Measurements from ENCODE around the gene RAG1. TPM values are rescaled to one million over a fixed set of nuclear protein-coding genes. Genes with fewer than 3 reads are reported as not detected.
A peak's percentile ranks its signal among the peaks of the same experiment; 100 is the strongest.

RAG1 gene
- polyA plus RNA-seq, 1 donor from 2014 or later, result 0.16 TPM

- Histone ChIP-seq H3K4me2 (ENCODE audit: low read length) (no peak overlapping the region), H3K27me3 (ENCODE audit: insufficient read depth, low read depth, low read length) (no peaks in the 10 kb centered on the region), H2AFZ (ENCODE audit: low read depth, low read length) (no peak overlapping the region), H3K9me2 (ENCODE audit: insufficient read depth, low read length) (no peaks in the 10 kb centered on the region), H3K79me2 (replicated peaks; ENCODE audit: insufficient read depth, low read length) (no peaks in the 10 kb centered on the region), H3K36me3 (ENCODE audit: insufficient read depth, low read length) (no peaks in the 10 kb centered on the region), H3K4me3 (ENCODE audit: low read length) (no peak overlapping the region), H3K9me3 (ENCODE audit: low read length) (no peaks in the 10 kb centered on the region), H3K9ac (ENCODE audit: low read length) (no peak overlapping the region), H3F3A (ENCODE audit: insufficient read depth, low read length, poor library complexity, severe bottlenecking) (no peaks in the 10 kb centered on the region), H4K20me1 (ENCODE audit: insufficient read depth) (no peaks in the 10 kb centered on the region), H3K27ac (ENCODE audit: low read length) (no peak overlapping the region)
- TF ChIP-seq EP300 (conservative IDR thresholded peaks at IDR 0.05; ENCODE audit: poor library complexity, severe bottlenecking), result no peak
- no peak for TF ChIP-seq SMC3 (conservative IDR thresholded peaks at IDR 0.05; ENCODE audit: poor library complexity)
- no peak for TF ChIP-seq POLR2AphosphoS5 (IDR thresholded peaks at IDR 0.05)
- no peak for TF ChIP-seq CTCF (IDR thresholded peaks at IDR 0.05; ENCODE audit: poor library complexity, severe bottlenecking)
Measured at GRCh38 chr11:36620246-36620645, 52.4 kb downstream of the RAG1 start.

DNA sequence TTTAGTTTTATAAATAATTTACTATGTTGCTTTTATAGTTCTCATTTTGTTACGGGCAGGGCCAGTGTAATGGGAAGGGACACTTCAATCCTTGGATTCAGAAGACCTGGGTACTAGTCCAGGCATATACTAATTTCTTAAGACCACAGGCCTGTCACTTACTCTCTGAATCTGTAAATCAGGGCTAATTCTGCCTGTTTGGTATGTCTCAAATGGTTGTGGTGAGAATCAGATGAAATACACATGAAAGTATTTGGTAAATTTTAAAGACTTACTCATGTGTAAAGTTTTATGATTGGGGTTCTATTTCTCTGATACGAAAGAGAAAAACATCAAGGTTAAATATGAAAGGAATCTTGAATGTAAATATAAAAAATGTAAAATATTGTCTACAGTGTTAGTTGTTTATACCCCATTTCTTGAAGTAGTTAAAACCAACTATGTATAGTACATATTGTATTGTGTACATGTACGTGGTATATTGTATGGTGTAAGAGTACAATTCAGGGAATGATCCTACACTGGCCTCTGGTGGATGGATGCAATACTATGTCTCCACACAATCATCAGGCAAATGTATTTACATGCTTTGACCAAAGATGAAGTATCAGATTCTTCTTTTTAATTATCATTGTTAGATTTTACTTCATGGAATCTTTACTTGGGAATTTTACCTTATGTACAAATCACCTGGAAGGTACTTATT is 54.8 kb downstream of the RAG1 start:
- Histone ChIP-seq H2AFZ (ENCODE audit: low read depth, low read length) (no peak overlapping the region), H3K9me2 (ENCODE audit: insufficient read depth, low read length) (no peaks in the 10 kb centered on the region), H3F3A (ENCODE audit: insufficient read depth, low read length, poor library complexity, severe bottlenecking) (no peaks in the 10 kb centered on the region), H3K4me2 (ENCODE audit: low read length) (no peak overlapping the region), H4K20me1 (ENCODE audit: insufficient read depth) (no peaks in the 10 kb centered on the region), H3K27ac (ENCODE audit: low read length) (no peak overlapping the region), H3K79me2 (replicated peaks; ENCODE audit: insufficient read depth, low read length) (no peaks in the 10 kb centered on the region), H3K4me3 (ENCODE audit: low read length) (no peak overlapping the region), H3K9ac (ENCODE audit: low read length) (no peak overlapping the region), H3K9me3 (ENCODE audit: low read length) (no peaks in the 10 kb centered on the region), H3K36me3 (ENCODE audit: insufficient read depth, low read length) (no peaks in the 10 kb centered on the region), H3K27me3 (ENCODE audit: insufficient read depth, low read depth, low read length) (no peaks in the 10 kb centered on the region)
- TF ChIP-seq MXI1 (conservative IDR thresholded peaks at IDR 0.05; ENCODE audit: poor library complexity, severe bottlenecking), result no peak
- TF ChIP-seq TAF1 (IDR thresholded peaks at IDR 0.05; ENCODE audit: low read depth), result no peak
- TF ChIP-seq EZH2 (IDR thresholded peaks at IDR 0.05; ENCODE audit: borderline replicate concordance, insufficient read depth, low read length, poor library complexity, severe bottlenecking), result no peak
- no peak for TF ChIP-seq POLR2AphosphoS5 (IDR thresholded peaks at IDR 0.05)
- peak; percentile 61 for TF ChIP-seq CTCF (IDR thresholded peaks at IDR 0.05; ENCODE audit: poor library complexity, severe bottlenecking)
- TF ChIP-seq SMC3 (conservative IDR thresholded peaks at IDR 0.05; ENCODE audit: poor library complexity), result peak; percentile 67
- TF ChIP-seq EP300 (conservative IDR thresholded peaks at IDR 0.05; ENCODE audit: poor library complexity, severe bottlenecking), result no peak
- peak; percentile 70 for TF ChIP-seq RAD21 (conservative IDR thresholded peaks at IDR 0.05)
- no peak for TF ChIP-seq REST (IDR thresholded peaks at IDR 0.05; ENCODE audit: borderline replicate concordance)
